CD14-positive monocyte (primary cell): ENCODE results near the gene ADGRF4. TPM values are rescaled to one million over a fixed set of nuclear protein-coding genes. Genes with fewer than 3 reads are reported as not detected.

Source experiments
- DNase-seq, 3 donors: peaks; one replicate each; pipeline ENCODE4 v3.0.0-alpha.2; 2011 to 2022
- H2AFZ ChIP-seq: 2 replicates; pipeline ENCODE4 v1.6.0; 2012; ENCODE audit warnings: mild to moderate bottlenecking, low read depth, low read length, inconsistent platforms; ENCODE audit not compliant: insufficient read depth, poor library complexity, severe bottlenecking
- H3K27ac ChIP-seq, 2 donors: 1 replicate in 1 of 2; 2 replicates in 1 of 2; pipeline ENCODE4 v1.5.1; 2012 to 2013; ENCODE audit warnings: low read length in 2 of 2, control low read depth in 1 of 2, inconsistent platforms in 1 of 2, low read depth in 1 of 2, mild to moderate bottlenecking in 1 of 2
- H3K27me3 ChIP-seq, 2 donors: one replicate each; pipeline versions ENCODE4 v1.6.0 to v1.6.1; 2011 to 2013; ENCODE audit warnings: low read length in 2 of 2; ENCODE audit not compliant: control insufficient read depth in 2 of 2, insufficient read depth in 2 of 2
- H3K36me3 ChIP-seq, 2 donors: replicated peaks in 1 of 2; 1 replicate in 1 of 2; 2 replicates in 1 of 2; pipeline versions ENCODE4 v1.5.1 to v1.6.1; 2012 to 2013; ENCODE audit warnings: low read length in 2 of 2, control low read depth in 1 of 2, inconsistent platforms in 1 of 2, mild to moderate bottlenecking in 1 of 2; ENCODE audit not compliant: insufficient read depth in 2 of 2, control insufficient read depth in 1 of 2
- H3K4me1 ChIP-seq, 2 donors: 1 replicate in 1 of 2; 2 replicates in 1 of 2; pipeline versions ENCODE4 v1.5.1 to v1.6.1; 2012 to 2013; ENCODE audit warnings: low read length in 2 of 2, control low read depth in 1 of 2, inconsistent platforms in 1 of 2, mild to moderate bottlenecking in 1 of 2, moderate library complexity in 1 of 2; ENCODE audit not compliant: insufficient read depth in 2 of 2, control insufficient read depth in 1 of 2
- H3K4me2 ChIP-seq: replicated peaks from 2 replicates; pipeline ENCODE3; 2012; ENCODE audit warnings: low read length, moderate library complexity, mild to moderate bottlenecking; ENCODE audit not compliant: poor library complexity, severe bottlenecking; ENCODE audit errors: extremely low read depth
- H3K4me3 ChIP-seq, 3 experiments: fragments of 200-600 bp in 1 of 3; sonication (generic) in 1 of 3; replicated peaks in 1 of 3; 1 replicate in 2 of 3; 2 replicates in 1 of 3; pipeline ENCODE4 v1.5.1; 2011 to 2013; ENCODE audit warnings: low read length in 3 of 3, mild to moderate bottlenecking in 3 of 3, control low read depth in 2 of 3, low read depth in 2 of 3, inconsistent platforms in 1 of 3, moderate library complexity in 1 of 3
- H3K79me2 ChIP-seq: 2 replicates; pipeline ENCODE4 v1.6.0; 2012; ENCODE audit warnings: mild to moderate bottlenecking, control low read depth, inconsistent platforms, low read length, moderate library complexity; ENCODE audit not compliant: insufficient read depth
- H3K9ac ChIP-seq: 2 replicates; pipeline ENCODE4 v1.6.0; 2017; ENCODE audit warnings: low read length, mild to moderate bottlenecking; ENCODE audit not compliant: insufficient read depth, poor library complexity, severe bottlenecking
- H3K9me3 ChIP-seq, 2 donors: replicated peaks in 1 of 2; 1 replicate in 1 of 2; 2 replicates in 1 of 2; pipeline versions ENCODE4 v1.5.1 to v1.6.1; 2012 to 2013; ENCODE audit warnings: low read length in 2 of 2, control low read depth in 1 of 2; ENCODE audit not compliant: control insufficient read depth in 1 of 2, insufficient read depth in 1 of 2
- H4K20me1 ChIP-seq: 2 replicates; pipeline ENCODE4 v1.6.0; 2012; ENCODE audit warnings: mild to moderate bottlenecking, low read length, control low read depth, moderate library complexity; ENCODE audit not compliant: insufficient read depth
- H3K27ac Mint-ChIP-seq, 7 donors: one replicate each; pipeline ENCODE4 v1.8.0; 2020; ENCODE audit warnings: mild to moderate bottlenecking in 7 of 7, mixed read lengths in 7 of 7, moderate library complexity in 6 of 7, inconsistent platforms in 2 of 7
- H3K27me3 Mint-ChIP-seq, 3 donors: one replicate each; pipeline ENCODE4 v1.8.0; 2021 to 2022; ENCODE audit warnings: low read depth in 3 of 3, mild to moderate bottlenecking in 3 of 3, mixed read lengths in 3 of 3, moderate library complexity in 3 of 3, inconsistent platforms in 1 of 3
- H3K36me3 Mint-ChIP-seq, 2 donors: one replicate each; pipeline ENCODE4 v1.8.0; 2020; ENCODE audit warnings: mixed read lengths in 2 of 2, inconsistent platforms in 1 of 2, mild to moderate bottlenecking in 1 of 2
- H3K4me1 Mint-ChIP-seq: one replicate; pipeline ENCODE4 v1.8.0; 2020; ENCODE audit warnings: mild to moderate bottlenecking, mixed read lengths
- H3K4me3 Mint-ChIP-seq, 2 donors: one replicate each; pipeline ENCODE4 v1.8.0; 2020; ENCODE audit warnings: mild to moderate bottlenecking in 2 of 2, mixed read lengths in 2 of 2, moderate library complexity in 1 of 2
- H3K9me3 Mint-ChIP-seq, 7 donors: one replicate each; pipeline ENCODE4 v1.8.0; 2020 to 2022; ENCODE audit warnings: mixed read lengths in 7 of 7, mild to moderate bottlenecking in 6 of 7, moderate library complexity in 6 of 7, inconsistent platforms in 2 of 7
- WGBS: methylation state at CpG from one replicate; pipeline ENCODE4 v1.1.5; 2013; ENCODE audit warnings: missing lambda C conversion rate; ENCODE audit not compliant: insufficient coverage; 5-methylcytosine and 5-hydroxymethylcytosine counted together
- intact Hi-C, 2 donors: fragments of 100-400 bp; cut with micrococcal nuclease; formaldehyde crosslinking; loops; one replicate each; pipeline versions ENCODE4 v1.15.0 to v1.15.1; 2023
- polyA plus RNA-seq, 3 donors: library from polyadenylated mRNA; depleted of rRNA in 1 of 3; unstranded in 2 of 3; stranded (reverse) in 1 of 3; fragments of 300-500 nt in 2 of 3; fragments of >200 nt in 1 of 3; fragmentation: Illumina TruSeq in 2 of 3; gene quantifications; 1 replicate in 2 of 3; 2 replicates in 1 of 3; pipeline ENCODE4 v1.2.3, GENCODE V29; 2012 to 2021
- TF ChIP-seq, protein P1 (sequence below): fragments of 200-600 bp; IDR thresholded peaks from one replicate; pipeline ENCODE4 v1.8.0; 2022; ENCODE audit warnings: antibody characterized with exemption, mild to moderate bottlenecking

The ADGRF4 gene
- polyA plus RNA-seq, 3 donors: not detected

DNA sequence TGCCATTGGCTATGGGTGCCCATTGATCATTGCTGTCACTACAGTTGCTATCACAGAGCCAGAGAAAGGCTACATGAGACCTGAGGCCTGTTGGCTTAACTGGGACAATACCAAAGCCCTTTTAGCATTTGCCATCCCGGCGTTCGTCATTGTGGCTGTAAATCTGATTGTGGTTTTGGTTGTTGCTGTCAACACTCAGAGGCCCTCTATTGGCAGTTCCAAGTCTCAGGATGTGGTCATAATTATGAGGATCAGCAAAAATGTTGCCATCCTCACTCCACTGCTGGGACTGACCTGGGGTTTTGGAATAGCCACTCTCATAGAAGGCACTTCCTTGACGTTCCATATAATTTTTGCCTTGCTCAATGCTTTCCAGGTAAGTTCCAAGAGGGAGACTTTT lies 16.4 kb downstream of the ADGRF4 start:
- Histone ChIP-seq H4K20me1 (no peaks in the 10 kb centered on the region), H3K36me3 (no peaks in the 10 kb centered on the region), H3K27me3 (no peaks in the 10 kb centered on the region), H2AFZ (no peak overlapping the region), H3K4me2 (no peak overlapping the region), H3K79me2 (no peaks in the 10 kb centered on the region), H3K9me3 (no peaks in the 10 kb centered on the region), H3K27ac (no peak overlapping the region), H3K4me1 (no peaks in the 10 kb centered on the region), H3K4me3 (no peak overlapping the region), H3K9ac (no peak overlapping the region)
- no peak overlapping the region for H3K27ac Mint-ChIP-seq
- intact Hi-C loops: no loop called here
- no peak for DNase-seq
- H3K9me3 Mint-ChIP-seq: peaks cover 0 to 7% (median 3%) of the 10 kb centered on the region in 7 donors
- no peak overlapping the region for H3K4me3 Mint-ChIP-seq
- peaks cover 2 to 5% (median 4%) of the 10 kb centered on the region in 3 donors for H3K27me3 Mint-ChIP-seq
- TF ChIP-seq, protein P1, sequence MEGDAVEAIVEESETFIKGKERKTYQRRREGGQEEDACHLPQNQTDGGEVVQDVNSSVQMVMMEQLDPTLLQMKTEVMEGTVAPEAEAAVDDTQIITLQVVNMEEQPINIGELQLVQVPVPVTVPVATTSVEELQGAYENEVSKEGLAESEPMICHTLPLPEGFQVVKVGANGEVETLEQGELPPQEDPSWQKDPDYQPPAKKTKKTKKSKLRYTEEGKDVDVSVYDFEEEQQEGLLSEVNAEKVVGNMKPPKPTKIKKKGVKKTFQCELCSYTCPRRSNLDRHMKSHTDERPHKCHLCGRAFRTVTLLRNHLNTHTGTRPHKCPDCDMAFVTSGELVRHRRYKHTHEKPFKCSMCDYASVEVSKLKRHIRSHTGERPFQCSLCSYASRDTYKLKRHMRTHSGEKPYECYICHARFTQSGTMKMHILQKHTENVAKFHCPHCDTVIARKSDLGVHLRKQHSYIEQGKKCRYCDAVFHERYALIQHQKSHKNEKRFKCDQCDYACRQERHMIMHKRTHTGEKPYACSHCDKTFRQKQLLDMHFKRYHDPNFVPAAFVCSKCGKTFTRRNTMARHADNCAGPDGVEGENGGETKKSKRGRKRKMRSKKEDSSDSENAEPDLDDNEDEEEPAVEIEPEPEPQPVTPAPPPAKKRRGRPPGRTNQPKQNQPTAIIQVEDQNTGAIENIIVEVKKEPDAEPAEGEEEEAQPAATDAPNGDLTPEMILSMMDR: no peak
- no peaks in the 10 kb centered on the region for H3K4me1 Mint-ChIP-seq
- no peaks in the 10 kb centered on the region for H3K36me3 Mint-ChIP-seq
- 14% methylated on average over 3 of the region's 4 CpGs for WGBS

DNA sequence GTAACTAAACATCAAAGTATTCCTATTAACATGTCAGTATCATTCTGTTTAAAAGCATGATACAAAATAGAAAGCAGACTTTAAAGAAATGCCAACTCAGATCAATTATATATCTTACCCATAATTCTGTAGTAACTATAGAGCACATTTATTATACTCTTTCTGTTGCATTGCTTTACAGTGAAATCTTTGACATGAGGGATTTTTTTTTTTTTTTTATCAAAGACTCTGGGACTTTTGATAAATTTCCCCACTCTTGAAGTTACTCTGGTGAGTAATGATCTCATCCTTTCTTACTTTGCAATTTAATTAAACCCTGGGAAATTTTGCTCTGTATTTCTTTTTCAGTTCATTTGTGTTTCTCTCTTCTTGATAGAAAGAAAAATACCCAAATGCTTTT lies 17.4 kb downstream of the ADGRF4 start:
- no peaks in the 10 kb centered on the region for H3K4me1 ChIP-seq
- no peaks in the 10 kb centered on the region for H4K20me1 ChIP-seq
- no peaks in the 10 kb centered on the region for H3K79me2 ChIP-seq
- DNase-seq: no peak
- H3K36me3 ChIP-seq: no peaks in the 10 kb centered on the region
- no peak overlapping the region for H3K4me3 Mint-ChIP-seq
- no peak overlapping the region for H3K4me2 ChIP-seq
- no peak overlapping the region for H3K4me3 ChIP-seq
- no peak overlapping the region for H3K27ac Mint-ChIP-seq
- TF ChIP-seq, protein P1: no peak
- H3K9me3 ChIP-seq: no peaks in the 10 kb centered on the region
- peaks cover 2 to 8% (median 4%) of the 10 kb centered on the region in 3 donors for H3K27me3 Mint-ChIP-seq
- H3K27ac ChIP-seq: no peak overlapping the region
- intact Hi-C loops: no loop called here
- H3K9ac ChIP-seq: no peak overlapping the region
- H3K9me3 Mint-ChIP-seq: peaks cover 2 to 12% (median 4%) of the 10 kb centered on the region in 7 donors
- H3K4me1 Mint-ChIP-seq: no peaks in the 10 kb centered on the region
- no peaks in the 10 kb centered on the region for H3K36me3 Mint-ChIP-seq
- H3K27me3 ChIP-seq: no peaks in the 10 kb centered on the region
- H2AFZ ChIP-seq: no peak overlapping the region
